ENCODE results near the gene ADCY9. TPM values are rescaled to one million over a fixed set of nuclear protein-coding genes. Genes with fewer than 3 reads are reported as not detected.

ADCY9 gene
- polyA plus RNA-seq, 1 donor (not counting 4 experiments of a cell fraction or from before 2014, with no cell fraction given), result 3.0 TPM

DNA sequence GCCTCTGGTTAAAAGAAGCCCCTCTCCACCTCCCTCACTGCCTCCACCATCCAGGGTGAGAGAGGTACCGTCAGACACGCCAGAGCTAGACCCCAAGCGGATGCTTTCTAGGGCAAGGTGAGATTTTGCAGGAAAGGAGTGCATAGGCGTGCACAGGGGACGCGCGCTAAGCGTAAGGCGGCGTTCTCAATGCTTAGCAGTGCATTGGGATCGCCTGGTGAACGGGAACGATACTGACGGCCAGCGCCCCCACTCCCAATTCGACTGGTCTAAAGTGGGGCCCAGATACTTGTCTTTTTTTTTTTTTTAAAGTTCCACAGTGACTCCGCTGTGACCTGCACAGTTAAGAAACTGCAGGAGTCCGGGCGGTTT is 177.8 kb downstream of the ADCY9 start:
- no peak for TF ChIP-seq EZH2 (IDR thresholded peaks at IDR 0.05; ENCODE audit: low read length)
- TF ChIP-seq, protein P1, sequence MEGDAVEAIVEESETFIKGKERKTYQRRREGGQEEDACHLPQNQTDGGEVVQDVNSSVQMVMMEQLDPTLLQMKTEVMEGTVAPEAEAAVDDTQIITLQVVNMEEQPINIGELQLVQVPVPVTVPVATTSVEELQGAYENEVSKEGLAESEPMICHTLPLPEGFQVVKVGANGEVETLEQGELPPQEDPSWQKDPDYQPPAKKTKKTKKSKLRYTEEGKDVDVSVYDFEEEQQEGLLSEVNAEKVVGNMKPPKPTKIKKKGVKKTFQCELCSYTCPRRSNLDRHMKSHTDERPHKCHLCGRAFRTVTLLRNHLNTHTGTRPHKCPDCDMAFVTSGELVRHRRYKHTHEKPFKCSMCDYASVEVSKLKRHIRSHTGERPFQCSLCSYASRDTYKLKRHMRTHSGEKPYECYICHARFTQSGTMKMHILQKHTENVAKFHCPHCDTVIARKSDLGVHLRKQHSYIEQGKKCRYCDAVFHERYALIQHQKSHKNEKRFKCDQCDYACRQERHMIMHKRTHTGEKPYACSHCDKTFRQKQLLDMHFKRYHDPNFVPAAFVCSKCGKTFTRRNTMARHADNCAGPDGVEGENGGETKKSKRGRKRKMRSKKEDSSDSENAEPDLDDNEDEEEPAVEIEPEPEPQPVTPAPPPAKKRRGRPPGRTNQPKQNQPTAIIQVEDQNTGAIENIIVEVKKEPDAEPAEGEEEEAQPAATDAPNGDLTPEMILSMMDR (optimal IDR thresholded peaks at IDR 0.05 in 1 of 3, IDR thresholded peaks at IDR 0.05 in 1 of 3, conservative IDR thresholded peaks at IDR 0.05 in 1 of 3; ENCODE audit: extremely low read depth in 1 of 3, insufficient read depth in 2 of 3, low read length in 3 of 3), result no peak
- Histone ChIP-seq H3K36me3 (ENCODE audit: control insufficient read depth in 2 of 2, extremely low read depth in 1 of 2, insufficient read depth in 2 of 2, low read length in 2 of 2) (no peaks in the 10 kb centered on the region), H3K27me3 (ENCODE audit: control insufficient read depth, extremely low read depth, insufficient read depth, low read length) (no peaks in the 10 kb centered on the region), H2AFZ (ENCODE audit: control insufficient read depth, low read length) (no peak overlapping the region), H3K9me3 (ENCODE audit: control insufficient read depth, low read depth, low read length) (no peaks in the 10 kb centered on the region), H3K79me2 (ENCODE audit: control insufficient read depth, insufficient read depth, low read length) (no peaks in the 10 kb centered on the region), H3K4me3 (ENCODE audit: control insufficient read depth in 2 of 3, extremely low read depth in 1 of 3, insufficient read depth in 2 of 3, low read depth in 1 of 3, low read length in 3 of 3) (peak overlapping the region in 2 of 3 experiments; percentile 4 to 15), H3K9ac (ENCODE audit: control insufficient read depth, extremely low read depth, insufficient read depth, low read length) (peak overlapping the region; percentile 18), H3K4me1 (ENCODE audit: control insufficient read depth, extremely low read depth, insufficient read depth, low read length) (no peaks in the 10 kb centered on the region), H3K4me2 (ENCODE audit: control insufficient read depth, extremely low read depth, insufficient read depth, low read depth, low read length) (peak overlapping the region; percentile 59), H3K27ac (ENCODE audit: control insufficient read depth, insufficient read depth, low read length) (no peak overlapping the region), H4K20me1 (ENCODE audit: control insufficient read depth, extremely low read depth, insufficient read depth, low read length) (no peaks in the 10 kb centered on the region), H3K9me1 (ENCODE audit: control insufficient read depth, extremely low read depth, insufficient read depth, low read length) (no peaks in the 10 kb centered on the region)
- DNase-seq (ENCODE audit: low read depth, low spot score) (no peak), FAIRE-seq (no peak)
- dilution Hi-C loops (cut with MboI; ENCODE audit: extremely low pct_ligation_motif_present, low sequenced_read_pairs), result no loop called here

DNA sequence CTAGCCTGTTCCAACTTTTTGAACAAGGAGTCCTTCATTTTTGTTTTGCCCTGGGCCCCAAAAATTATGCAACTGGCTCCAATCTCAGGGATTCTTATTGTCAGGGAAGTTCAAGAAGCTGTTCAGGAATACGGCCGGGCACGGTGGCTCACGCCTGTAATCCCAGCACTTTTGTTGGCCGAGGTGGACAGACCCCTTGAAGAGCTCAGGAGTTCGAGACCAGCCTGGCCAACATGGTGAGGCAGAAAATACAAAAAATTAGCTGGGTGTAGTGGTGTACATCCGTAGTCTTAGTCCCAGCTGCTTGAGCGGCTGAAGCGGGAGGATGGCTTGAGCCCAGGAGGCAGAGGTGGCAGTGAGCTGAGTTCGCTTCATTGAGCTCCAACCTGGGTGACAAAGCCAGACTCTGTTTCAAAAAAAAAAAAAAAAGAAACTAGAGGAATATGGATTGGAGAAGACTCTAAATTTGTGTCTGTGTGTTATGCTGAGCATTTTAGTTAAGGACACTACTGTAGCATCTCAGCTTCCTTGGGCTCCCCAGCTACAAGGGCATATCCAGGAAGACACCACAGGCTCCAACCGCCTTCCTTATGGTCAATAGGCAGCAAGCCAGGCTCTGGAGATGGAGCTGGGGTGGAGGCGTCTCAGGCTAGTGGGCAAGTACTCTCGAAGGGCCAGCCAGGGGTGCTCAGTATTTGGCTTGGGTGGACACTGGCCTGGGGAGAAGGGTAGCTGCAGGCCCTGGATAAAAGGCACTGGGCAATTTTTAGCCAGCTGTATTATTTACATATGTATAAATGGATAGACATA is 179.0 kb downstream of the ADCY9 start:
- no peaks in the 10 kb centered on the region for H3K9me1 ChIP-seq (ENCODE audit: control insufficient read depth, extremely low read depth, insufficient read depth, low read length)
- FAIRE-seq (no peak), DNase-seq (ENCODE audit: low read depth, low spot score) (no peak)
- dilution Hi-C loops (cut with MboI; ENCODE audit: extremely low pct_ligation_motif_present, low sequenced_read_pairs), result no loop called here
- no peaks in the 10 kb centered on the region for H3K36me3 ChIP-seq (ENCODE audit: control insufficient read depth in 2 of 2, extremely low read depth in 1 of 2, insufficient read depth in 2 of 2, low read length in 2 of 2)
- no peaks in the 10 kb centered on the region for H3K4me1 ChIP-seq (ENCODE audit: control insufficient read depth, extremely low read depth, insufficient read depth, low read length)
- no peak for TF ChIP-seq EZH2 (IDR thresholded peaks at IDR 0.05; ENCODE audit: low read length)
- TF ChIP-seq, protein P1 (optimal IDR thresholded peaks at IDR 0.05 in 1 of 3, IDR thresholded peaks at IDR 0.05 in 1 of 3, conservative IDR thresholded peaks at IDR 0.05 in 1 of 3; ENCODE audit: extremely low read depth in 1 of 3, insufficient read depth in 2 of 3, low read length in 3 of 3), result no peak
- no peaks in the 10 kb centered on the region for H3K9me3 ChIP-seq (ENCODE audit: control insufficient read depth, low read depth, low read length)
- H2AFZ ChIP-seq (ENCODE audit: control insufficient read depth, low read length), result no peak overlapping the region
- H3K27ac ChIP-seq (ENCODE audit: control insufficient read depth, insufficient read depth, low read length), result no peak overlapping the region
- H3K79me2 ChIP-seq (ENCODE audit: control insufficient read depth, insufficient read depth, low read length), result no peaks in the 10 kb centered on the region
- H3K9ac ChIP-seq (ENCODE audit: control insufficient read depth, extremely low read depth, insufficient read depth, low read length), result no peak overlapping the region
- no peaks in the 10 kb centered on the region for H3K27me3 ChIP-seq (ENCODE audit: control insufficient read depth, extremely low read depth, insufficient read depth, low read length)
- H3K4me2 ChIP-seq (ENCODE audit: control insufficient read depth, extremely low read depth, insufficient read depth, low read depth, low read length), result no peak overlapping the region
- H3K4me3 ChIP-seq (ENCODE audit: control insufficient read depth in 2 of 3, extremely low read depth in 1 of 3, insufficient read depth in 2 of 3, low read depth in 1 of 3, low read length in 3 of 3), result no peak overlapping the region
- H4K20me1 ChIP-seq (ENCODE audit: control insufficient read depth, extremely low read depth, insufficient read depth, low read length), result no peaks in the 10 kb centered on the region
